NCI-H460 (cell line): ENCODE results near the gene WDCP. TPM values are rescaled to one million over a fixed set of nuclear protein-coding genes. Genes with fewer than 3 reads are reported as not detected.
"Not testable (repeated sequence)": the region's sequence is repeated elsewhere in the genome, so short reads cannot be mapped to it uniquely, and the experiment has no call there.

Source experiments
- DNase-seq: peaks from one replicate; pipeline ENCODE4 v3.0.0-alpha.2; 2016; ENCODE audit warnings: low read depth; ENCODE audit errors: extremely low read depth
- total RNA-seq: library from RNA; depleted of rRNA; stranded (reverse); fragments of >200 nt; shearing (Covaris generic); gene quantifications from 2 replicates; pipeline ENCODE4 v1.2.3, GENCODE V29; 2014

The WDCP gene
- total RNA-seq, 1 experiment from 2014 or later, result 9.8 TPM

DNA sequence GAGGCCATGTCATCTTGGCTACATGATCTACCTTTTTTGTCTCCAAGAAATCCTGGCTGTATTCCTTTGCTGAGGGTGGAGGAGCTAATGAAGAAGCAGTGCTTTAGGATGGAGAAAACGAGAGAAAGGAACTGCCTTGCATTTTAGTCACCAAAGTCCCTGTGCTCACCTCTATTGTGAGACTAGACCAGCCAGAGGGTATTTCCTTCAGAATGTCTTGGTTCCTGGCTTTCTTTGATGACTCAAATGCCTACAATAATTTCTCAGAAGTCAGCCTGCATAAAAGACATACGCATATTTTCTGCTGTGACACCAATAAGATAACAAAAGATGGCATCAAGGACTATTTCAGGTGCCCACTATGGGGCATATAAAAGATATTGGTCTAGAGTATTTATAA is 18.1 kb upstream of the WDCP start:
- no peak for DNase-seq

DNA sequence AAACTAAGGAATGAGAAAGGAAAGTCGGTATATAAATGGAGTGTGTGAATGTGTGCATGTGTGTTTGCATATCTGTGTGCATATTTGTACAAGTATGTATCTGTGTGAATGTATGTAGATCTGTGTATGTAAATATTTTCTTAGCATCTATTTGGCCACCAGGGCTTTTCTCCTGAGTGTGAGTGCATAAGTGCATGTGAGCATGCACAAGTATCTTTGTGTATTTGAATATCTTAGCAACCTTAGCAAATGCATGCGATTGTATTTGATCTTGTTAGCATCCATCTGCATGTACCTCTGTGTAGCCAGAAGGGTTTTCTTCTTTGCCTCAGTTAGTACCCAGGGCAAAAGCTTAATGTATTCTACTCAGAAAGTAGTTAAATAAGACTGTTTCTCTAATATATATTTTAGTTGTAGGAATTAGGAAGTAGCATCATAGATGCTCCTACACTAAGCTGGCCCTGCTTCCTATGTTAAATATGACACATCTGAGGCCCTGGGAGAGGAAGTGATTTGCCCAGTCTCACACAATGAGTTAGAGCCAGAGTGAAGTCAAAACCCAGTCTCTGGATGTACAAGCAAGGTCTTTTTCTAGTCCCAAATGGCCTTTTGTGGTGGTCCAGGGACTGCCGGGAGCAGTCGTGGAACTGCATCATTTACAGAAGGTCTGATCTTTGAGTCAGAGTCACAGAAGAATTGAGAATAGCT is 11.5 kb upstream of the WDCP start:
- DNase-seq, result no peak

DNA sequence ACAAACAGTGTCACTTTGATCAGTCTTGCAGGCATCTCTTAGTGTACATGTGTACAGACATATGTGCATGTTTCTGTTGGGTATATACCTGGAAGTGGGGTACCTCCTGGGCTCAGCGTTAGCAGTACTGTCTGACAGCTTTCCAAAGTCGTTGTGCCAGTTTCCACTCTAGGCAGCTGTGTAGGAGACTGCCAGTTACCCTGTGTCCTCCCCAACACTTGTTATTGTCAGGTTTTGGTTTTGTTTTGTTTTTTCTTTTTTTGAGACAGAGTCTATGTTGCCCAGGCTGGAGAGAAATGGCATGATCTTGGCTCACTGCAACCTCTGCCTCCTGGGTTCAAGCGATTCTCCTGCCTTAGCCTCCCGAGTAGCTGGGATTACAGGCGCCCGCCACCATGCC is 8.6 kb upstream of the WDCP start:
- no peak for DNase-seq

- DNase-seq, result no peak
Observed at GRCh38 chr2:24054366-24055010, 7.3 kb upstream of the WDCP start.

DNA sequence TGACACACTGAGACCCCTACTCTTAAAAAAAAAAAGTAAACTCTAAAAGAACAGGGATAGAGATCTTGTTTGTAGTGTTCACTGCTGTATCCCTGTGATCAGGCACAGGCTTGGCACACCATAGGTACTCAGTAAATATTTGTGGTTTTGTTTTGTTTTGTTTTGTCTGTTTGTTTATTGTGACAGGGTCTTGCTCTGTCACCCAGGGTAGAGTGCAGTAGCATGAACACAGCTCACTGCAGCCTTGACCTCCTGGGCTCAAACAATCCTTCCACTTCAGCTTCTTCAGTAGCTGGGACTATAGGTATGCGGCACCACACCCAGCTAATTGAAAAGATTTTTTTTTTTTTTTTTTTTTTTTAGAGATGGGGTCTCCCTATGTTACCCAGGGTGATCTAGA is 5.8 kb upstream of the WDCP start:
- no peak for DNase-seq

- DNase-seq, result no peak
Observed at GRCh38 chr2:24051833-24052232, 4.6 kb upstream of the WDCP start.

GRCh38 chr2:24050041-24050979 is 3.1 kb upstream of the WDCP start:
- DNase-seq, result no peak

GRCh38 chr2:24049485-24050021 is 2.4 kb upstream of the WDCP start, which contains the start of gene FKBP1B:
TSS of gene FKBP1B (plus strand) at chr2:24049741. CDS start at chr2:24049850, 109 bp downstream.
- DNase-seq, result peak; percentile 23

- DNase-seq, result no peak
Observed at GRCh38 chr2:24048769-24049484, 1.7 kb upstream of the WDCP start.

- DNase-seq, result no peak
Observed at GRCh38 chr2:24047703-24048033, 477 bp upstream of the WDCP start.

- DNase-seq, result no peak
Observed at GRCh38 chr2:24046599-24046929, 627 bp downstream of the WDCP start.

GRCh38 chr2:24045511-24046508 is 1.4 kb downstream of the WDCP start:
- no peak for DNase-seq

DNA sequence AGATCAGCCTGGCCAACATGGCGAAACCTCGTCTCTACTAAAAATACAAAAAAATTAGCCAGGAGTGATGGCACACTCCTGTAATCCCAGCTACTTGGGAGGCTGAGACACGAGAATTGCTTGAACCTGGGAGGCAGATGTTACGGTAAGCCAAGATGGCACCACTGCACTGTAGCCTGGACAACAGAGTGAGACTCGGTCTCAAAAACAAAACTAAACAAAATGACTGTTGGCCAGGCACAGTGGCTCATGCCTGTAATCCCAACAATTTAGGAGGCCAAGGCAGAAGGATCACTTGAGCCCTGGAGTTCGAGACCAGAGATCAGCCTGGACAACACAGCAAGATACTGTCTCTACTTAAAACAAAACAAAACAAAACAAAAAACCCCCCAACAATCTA is 4.1 kb downstream of the WDCP start:
- not testable (repeated sequence) for DNase-seq

- DNase-seq, result no peak
Observed at GRCh38 chr2:24040511-24040910, 6.7 kb downstream of the WDCP start.

GRCh38 chr2:24038786-24039499 is 8.2 kb downstream of the WDCP start:
- no peak for DNase-seq

DNA sequence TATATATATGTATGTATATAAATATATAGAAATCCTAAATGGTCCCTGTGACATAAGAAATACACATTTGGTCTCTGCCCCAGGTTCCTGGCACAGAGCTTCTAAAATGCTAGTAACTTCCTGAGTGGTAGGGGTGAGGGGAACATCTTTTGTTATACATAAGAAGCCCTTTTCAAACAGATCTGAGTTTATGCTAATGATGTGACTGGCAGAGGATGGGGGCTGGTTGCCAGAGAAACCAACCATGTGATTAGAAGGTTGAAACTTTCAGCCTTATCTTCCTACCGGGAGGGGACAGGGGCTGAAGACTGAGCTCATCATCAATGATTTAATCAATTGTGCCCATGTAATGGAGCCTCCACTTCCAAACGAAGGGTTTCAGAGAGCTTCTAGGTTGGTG is 21.0 kb downstream of the WDCP start:
- DNase-seq, result no peak

DNA sequence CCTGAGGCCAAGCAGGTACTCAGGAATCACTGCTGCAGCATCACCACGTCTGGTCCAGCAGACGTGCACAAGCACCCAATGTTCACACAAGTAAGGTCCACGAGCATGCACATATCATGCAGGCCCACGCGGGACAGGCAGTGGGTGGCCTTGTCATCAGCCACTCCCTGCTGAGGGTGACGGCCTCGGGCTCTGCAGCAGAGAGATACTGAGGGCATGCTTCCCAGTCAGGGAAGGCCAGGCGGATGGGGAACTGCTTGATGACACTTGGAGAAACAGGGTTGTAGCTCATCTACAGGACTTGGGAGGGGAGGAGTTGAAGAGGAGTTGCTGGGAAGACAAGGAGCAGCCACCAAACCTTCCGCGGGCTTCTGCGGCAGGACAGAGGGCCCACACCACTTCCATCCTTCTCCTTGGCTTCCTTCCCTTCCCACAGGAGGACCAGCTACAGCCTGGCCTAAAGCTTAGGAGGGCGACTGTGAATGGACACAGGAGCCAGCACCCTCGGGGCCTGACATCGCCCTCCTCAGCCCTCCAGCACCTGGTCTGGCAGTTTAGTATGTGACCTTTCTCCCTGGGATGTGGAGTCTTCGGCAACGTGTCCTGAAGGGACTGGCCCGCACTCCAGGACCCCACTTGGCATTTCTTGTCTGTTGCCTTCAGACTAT is 22.1 kb downstream of the WDCP start:
- DNase-seq, result no peak

DNA sequence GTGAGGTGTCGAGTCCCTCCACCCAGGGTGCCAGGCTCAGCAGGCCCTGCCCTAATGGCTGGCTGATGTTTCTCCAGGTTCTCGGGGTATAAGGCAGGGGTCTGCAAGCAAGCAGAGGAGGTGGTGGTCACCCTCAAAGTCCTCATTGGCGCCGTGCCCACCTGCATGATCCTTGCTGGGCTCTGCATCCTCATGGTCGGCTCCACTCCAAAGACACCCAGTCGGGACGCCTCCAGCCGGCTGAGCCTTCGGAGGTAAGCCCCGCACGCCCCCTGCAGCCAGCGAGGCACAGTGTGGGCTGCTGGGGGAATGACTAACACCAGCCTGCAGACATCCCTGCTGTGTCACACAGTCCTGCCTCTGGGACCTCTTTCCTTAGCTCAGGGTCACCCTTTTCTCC is 23.2 kb downstream of the WDCP start:
- no peak for DNase-seq
